ENCODE measurements around the gene HTR1D.

DNA sequence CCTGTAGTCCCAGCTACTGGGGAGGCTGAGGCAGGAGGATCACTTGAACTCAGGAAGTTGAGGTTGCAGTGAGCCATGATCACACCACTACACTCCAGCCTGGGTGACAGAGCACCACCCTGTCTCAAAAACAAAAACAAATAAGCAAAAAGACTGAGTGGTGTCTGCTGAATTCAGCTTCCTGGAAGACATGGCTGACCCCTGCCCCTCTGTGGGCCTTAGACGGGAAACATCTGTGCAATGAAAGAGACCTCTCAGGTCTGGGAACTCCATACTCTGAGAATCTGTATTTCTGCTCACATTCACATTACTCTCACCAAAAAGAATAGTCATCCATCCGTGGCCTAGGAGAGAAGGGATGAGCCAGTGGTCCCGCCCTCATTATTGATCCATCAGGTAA is 2.0 kb downstream of the HTR1D start:
- TF ChIP-seq, protein P1, sequence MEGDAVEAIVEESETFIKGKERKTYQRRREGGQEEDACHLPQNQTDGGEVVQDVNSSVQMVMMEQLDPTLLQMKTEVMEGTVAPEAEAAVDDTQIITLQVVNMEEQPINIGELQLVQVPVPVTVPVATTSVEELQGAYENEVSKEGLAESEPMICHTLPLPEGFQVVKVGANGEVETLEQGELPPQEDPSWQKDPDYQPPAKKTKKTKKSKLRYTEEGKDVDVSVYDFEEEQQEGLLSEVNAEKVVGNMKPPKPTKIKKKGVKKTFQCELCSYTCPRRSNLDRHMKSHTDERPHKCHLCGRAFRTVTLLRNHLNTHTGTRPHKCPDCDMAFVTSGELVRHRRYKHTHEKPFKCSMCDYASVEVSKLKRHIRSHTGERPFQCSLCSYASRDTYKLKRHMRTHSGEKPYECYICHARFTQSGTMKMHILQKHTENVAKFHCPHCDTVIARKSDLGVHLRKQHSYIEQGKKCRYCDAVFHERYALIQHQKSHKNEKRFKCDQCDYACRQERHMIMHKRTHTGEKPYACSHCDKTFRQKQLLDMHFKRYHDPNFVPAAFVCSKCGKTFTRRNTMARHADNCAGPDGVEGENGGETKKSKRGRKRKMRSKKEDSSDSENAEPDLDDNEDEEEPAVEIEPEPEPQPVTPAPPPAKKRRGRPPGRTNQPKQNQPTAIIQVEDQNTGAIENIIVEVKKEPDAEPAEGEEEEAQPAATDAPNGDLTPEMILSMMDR (conservative IDR thresholded peaks at IDR 0.05), result no peak
- no peak for TF ChIP-seq EZH2 (IDR thresholded peaks at IDR 0.05; ENCODE audit: low read depth)

All from PC-9 (cell line).